Naive thymus-derived CD4-positive, alpha-beta T cell (primary cell): ENCODE results near the gene C1orf174. TPM values are rescaled to one million over a fixed set of nuclear protein-coding genes. Genes with fewer than 3 reads are reported as not detected.

Source experiments
- ATAC-seq: fragments of 150-1000 bp; cut with Tn5 transposase; 2 replicates; pipeline ENCODE4 v1.10.0; 2021; ENCODE audit warnings: mild to moderate bottlenecking, moderate library complexity
- CTCF ChIA-PET: fragments of 350-600 bp; sonication (Branson Sonifier 250); formaldehyde crosslinking; loops from one replicate; lab custom pipeline; 2021; ENCODE audit warnings: antibody characterized with exemption; lab: Charles Lee
- POLR2A ChIA-PET: fragments of 350-600 bp; sonication (Branson Sonifier 250); formaldehyde crosslinking; loops from one replicate; lab custom pipeline; 2021; ENCODE audit warnings: antibody characterized with exemption, inconsistent platforms; lab: Charles Lee
- DNase-seq, 9 donors: peaks; one replicate each; pipeline versions ENCODE4 v3.0.0 to v3.0.0-alpha.2; 2020 to 2022; ENCODE audit warnings: mixed read lengths in 1 of 9
- H3K27ac ChIP-seq: one replicate; pipeline ENCODE4 v1.7.0; 2013; ENCODE audit warnings: mild to moderate bottlenecking, low read depth, low read length, moderate library complexity
- H3K27me3 ChIP-seq, 2 donors: one replicate each; pipeline ENCODE4 v1.7.0; 2013; ENCODE audit warnings: low read length in 2 of 2, mild to moderate bottlenecking in 2 of 2, moderate library complexity in 2 of 2; ENCODE audit not compliant: control insufficient read depth in 2 of 2, insufficient read depth in 2 of 2
- H3K36me3 ChIP-seq, 3 experiments: 1 replicate in 2 of 3; 2 replicates in 1 of 3; pipeline ENCODE4 v1.7.0; 2013; ENCODE audit warnings: low read length in 3 of 3, mild to moderate bottlenecking in 3 of 3, moderate library complexity in 1 of 3; ENCODE audit not compliant: insufficient read depth in 3 of 3, control insufficient read depth in 2 of 3
- H3K4me1 ChIP-seq, 2 donors: one replicate each; pipeline ENCODE4 v1.7.0; 2013; ENCODE audit warnings: low read length in 2 of 2, mild to moderate bottlenecking in 2 of 2, moderate library complexity in 1 of 2; ENCODE audit not compliant: control insufficient read depth in 2 of 2, insufficient read depth in 2 of 2
- H3K4me3 ChIP-seq: 2 replicates; pipeline ENCODE4 v1.7.0; 2013; ENCODE audit warnings: mild to moderate bottlenecking, low read length
- H3K9me3 ChIP-seq, 3 experiments: 1 replicate in 2 of 3; 2 replicates in 1 of 3; pipeline ENCODE4 v1.7.0; 2013; ENCODE audit warnings: low read length in 3 of 3; ENCODE audit not compliant: control insufficient read depth in 2 of 3
- H3K27ac Mint-ChIP-seq, 9 donors: one replicate each; pipeline ENCODE4 v1.8.0; 2020 to 2022; ENCODE audit warnings: mixed read lengths in 9 of 9, mild to moderate bottlenecking in 8 of 9, moderate library complexity in 5 of 9, inconsistent platforms in 2 of 9
- H3K27me3 Mint-ChIP-seq, 5 donors: one replicate each; pipeline ENCODE4 v1.8.0; 2021 to 2022; ENCODE audit warnings: mixed read lengths in 5 of 5, mild to moderate bottlenecking in 1 of 5
- H3K36me3 Mint-ChIP-seq, 5 donors: one replicate each; pipeline ENCODE4 v1.8.0; 2020 to 2022; ENCODE audit warnings: mixed read lengths in 5 of 5, mild to moderate bottlenecking in 3 of 5, inconsistent platforms in 1 of 5
- H3K4me1 Mint-ChIP-seq, 7 donors: one replicate each; pipeline ENCODE4 v1.8.0; 2020 to 2022; ENCODE audit warnings: mixed read lengths in 7 of 7, mild to moderate bottlenecking in 3 of 7, inconsistent platforms in 1 of 7
- H3K4me3 Mint-ChIP-seq, 10 donors: one replicate each; pipeline ENCODE4 v1.8.0; 2020 to 2022; ENCODE audit warnings: mild to moderate bottlenecking in 10 of 10, mixed read lengths in 10 of 10, moderate library complexity in 6 of 10, inconsistent platforms in 2 of 10
- H3K9me3 Mint-ChIP-seq, 11 donors: one replicate each; pipeline ENCODE4 v1.8.0; 2020 to 2022; ENCODE audit warnings: mixed read lengths in 11 of 11, mild to moderate bottlenecking in 4 of 11, inconsistent platforms in 1 of 11, moderate library complexity in 1 of 11
- intact Hi-C, 2 donors: fragments of 100-400 bp; cut with micrococcal nuclease; formaldehyde crosslinking; loops; one replicate each; pipeline ENCODE4 v1.15.1; 2023
- polyA plus RNA-seq, 2 donors: library from polyadenylated mRNA; unstranded; fragments of 300-500 nt; fragmentation: Illumina TruSeq; gene quantifications; one replicate each; pipeline ENCODE4 v1.2.3, GENCODE V29; 2021
- total RNA-seq, 6 experiments: library from RNA in 5 of 6; stranded (reverse) in 5 of 6; gene quantifications; 1 replicate in 5 of 6; 2 replicates in 1 of 6; pipeline ENCODE4 v1.2.3 and lab custom pipeline; 2021 to 2026

C1orf174 gene
- total and polyA plus RNA-seq, 7 experiments from 2014 or later: 17.0 to 34.7 (median 27.1) TPM

DNA sequence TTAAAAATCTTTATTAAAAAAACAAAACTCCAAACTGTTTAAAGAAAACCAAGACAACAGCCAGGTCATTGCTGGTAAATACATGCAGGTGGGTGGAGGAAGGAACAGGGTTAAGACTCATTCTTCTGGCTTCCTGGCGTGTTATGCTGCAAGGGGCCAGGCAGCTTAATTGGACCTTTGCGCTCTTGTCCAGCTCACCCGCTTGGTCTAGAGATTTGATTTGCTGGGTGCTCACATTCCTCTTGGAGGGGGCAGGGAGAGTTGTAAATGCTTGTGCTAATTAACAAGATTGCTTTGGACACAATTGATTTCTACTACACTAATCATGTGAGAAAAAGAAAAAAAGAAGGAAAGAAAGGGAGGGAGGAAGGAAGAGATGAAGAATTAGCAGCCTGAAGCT lies 53.5 kb downstream of the C1orf174 start:
- POLR2A ChIA-PET: interaction anchor here (0.8 to 1.5 kb wide), 2 partner anchors 53 to 90 kb away, joined by 3 to 4 read pairs; no protein-coding TSS in a partner anchor
- no peaks in the 10 kb centered on the region for H3K27me3 Mint-ChIP-seq

GRCh38 chr1:3842912-3843311 lies 57.2 kb downstream of the C1orf174 start:
- H3K9me3 ChIP-seq: peaks cover 0 to 2% (median 0%) of the 10 kb centered on the region in 3 experiments
- no peak for ATAC-seq
- Mint-ChIP-seq H3K4me3 (no peak overlapping the region), H3K27ac (no peak overlapping the region), H3K4me1 (no peaks in the 10 kb centered on the region), H3K36me3 (peaks cover 14 to 64% (median 28%) of the 10 kb centered on the region in 5 donors), H3K9me3 (peaks cover 0 to 9% (median 0%) of the 10 kb centered on the region in 11 donors), H3K27me3 (no peaks in the 10 kb centered on the region)
- CTCF ChIA-PET: no interaction called here
- intact Hi-C loops: no loop called here
- POLR2A ChIA-PET: no interaction called here
- H3K4me3 ChIP-seq: no peak overlapping the region
- no peaks in the 10 kb centered on the region for H3K4me1 ChIP-seq
- DNase-seq: no peak
- peaks cover 0 to 75% (median 11%) of the 10 kb centered on the region in 3 experiments for H3K36me3 ChIP-seq
- no peak overlapping the region for H3K27ac ChIP-seq
- H3K27me3 ChIP-seq: no peaks in the 10 kb centered on the region

More for the DNA sequence above, 53.5 kb downstream of the C1orf174 start:
- Mint-ChIP-seq H3K9me3 (no peaks in the 10 kb centered on the region), H3K27ac (peak overlapping the region in 1 of 9 donors; percentile 29), H3K36me3 (peaks cover 0 to 51% (median 13%) of the 10 kb centered on the region in 5 donors), H3K4me1 (no peaks in the 10 kb centered on the region), H3K4me3 (no peak overlapping the region)
- no peak overlapping the region for H3K27ac ChIP-seq
- H3K9me3 ChIP-seq: no peaks in the 10 kb centered on the region
- no peak overlapping the region for H3K4me3 ChIP-seq
- no peaks in the 10 kb centered on the region for H3K27me3 ChIP-seq
- peaks cover 0 to 60% (median 8%) of the 10 kb centered on the region in 3 experiments for H3K36me3 ChIP-seq
- intact Hi-C loops: no loop called here
- DNase-seq (no peak), ATAC-seq (no peak)
- H3K4me1 ChIP-seq: no peaks in the 10 kb centered on the region
- CTCF ChIA-PET: interaction anchor here (0.6 kb wide), 2 partner anchors 43 to 60 kb away, joined by 4 to 5 read pairs; no protein-coding TSS in a partner anchor

DNA sequence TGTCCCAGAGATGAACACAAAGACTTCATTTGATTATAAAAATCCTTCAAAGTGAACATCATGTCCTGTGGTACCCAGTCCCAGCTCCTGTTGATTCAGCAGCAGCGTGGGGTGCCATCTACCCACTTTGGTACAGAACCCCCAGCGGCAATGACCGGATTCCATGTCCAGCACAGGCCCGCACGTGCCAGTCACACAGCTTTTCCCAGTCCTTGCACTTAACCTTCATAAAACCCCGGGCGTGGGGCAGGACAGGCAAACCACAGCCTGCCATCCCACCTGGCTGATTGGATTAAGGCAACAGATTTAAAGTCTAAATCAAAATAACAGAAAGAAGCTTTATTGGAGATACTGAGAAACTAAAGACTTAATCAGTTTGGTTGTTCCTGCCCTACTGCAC lies 58.6 kb downstream of the C1orf174 start:
- H3K27ac Mint-ChIP-seq: peak overlapping the region in 1 of 9 donors; percentile 16
- peaks cover 0 to 12% (median 0%) of the 10 kb centered on the region in 3 experiments for H3K9me3 ChIP-seq
- H3K4me3 Mint-ChIP-seq: no peak overlapping the region
- POLR2A ChIA-PET: interaction anchor here (0.8 kb wide), 1 partner anchor 16 kb away, joined by 3 read pairs; no protein-coding TSS in a partner anchor
- DNase-seq: no peak
- H3K27ac ChIP-seq: no peak overlapping the region
- peaks cover 22 to 64% (median 39%) of the 10 kb centered on the region in 5 donors for H3K36me3 Mint-ChIP-seq
- CTCF ChIA-PET: no interaction called here
- no peaks in the 10 kb centered on the region for H3K4me1 ChIP-seq
- no peak overlapping the region for H3K4me3 ChIP-seq
- H3K27me3 ChIP-seq: no peaks in the 10 kb centered on the region
- H3K4me1 Mint-ChIP-seq: no peaks in the 10 kb centered on the region
- no peak for ATAC-seq
- peaks cover 0 to 76% (median 6%) of the 10 kb centered on the region in 3 experiments for H3K36me3 ChIP-seq
- H3K9me3 Mint-ChIP-seq: peaks cover 0 to 15% (median 4%) of the 10 kb centered on the region in 11 donors
- no peaks in the 10 kb centered on the region for H3K27me3 Mint-ChIP-seq
- intact Hi-C loops: no loop called here

Other genes starting within 250 kb of the C1orf174 start
- 1 to 10 TPM in 1 of 5 experiments, under 1 TPM in 2, not detected in 2; 0.15 to 2.4 (median 0.45) TPM for gene TP73, start 247.8 kb downstream of the C1orf174 start, total RNA-seq
- gene TP73, start 247.8 kb downstream of the C1orf174 start, polyA plus RNA-seq: under 1 TPM; 0.03 to 0.15 TPM
- not detected for gene CCDC27, start 147.8 kb downstream of the C1orf174 start, total RNA-seq
- not detected for gene CCDC27, start 147.8 kb downstream of the C1orf174 start, polyA plus RNA-seq
- gene SMIM1, start 127.5 kb downstream of the C1orf174 start, total RNA-seq: 1 to 10 TPM in 4 of 5 experiments, under 1 TPM in 1; 0.58 to 4.3 (median 2.3) TPM
- gene SMIM1, start 127.5 kb downstream of the C1orf174 start, polyA plus RNA-seq: 1 to 10 TPM in 1 of 2 donors, under 1 TPM in 1; 0.75 to 3.0 TPM
- gene LRRC47, start 103.8 kb downstream of the C1orf174 start, total RNA-seq: 10 to 100 TPM; 38.2 to 60.2 (median 43.9) TPM
- 10 to 100 TPM; 25.7 to 33.4 TPM for gene LRRC47, start 103.8 kb downstream of the C1orf174 start, polyA plus RNA-seq
- 10 to 100 TPM; 33.7 to 68.0 (median 45.6) TPM for gene CEP104, start 43.1 kb downstream of the C1orf174 start, total RNA-seq
- gene CEP104, start 43.1 kb downstream of the C1orf174 start, polyA plus RNA-seq: 10 to 100 TPM; 12.7 to 15.3 TPM
- 10 to 100 TPM; 13.6 to 27.7 (median 19.2) TPM for gene DFFB, start 42.8 kb downstream of the C1orf174 start, total RNA-seq
- 10 to 100 TPM in 1 of 2 donors, 1 to 10 TPM in 1; 9.8 to 13.5 TPM for gene DFFB, start 42.8 kb downstream of the C1orf174 start, polyA plus RNA-seq